H7 (cell line): Measurements from ENCODE around the gene GALNT18. TPM values are rescaled to one million over a fixed set of nuclear protein-coding genes. Genes with fewer than 3 reads are reported as not detected.
A peak's percentile ranks its signal among the peaks of the same experiment; 100 is the strongest.

ENCODE experiments used
- DNase-seq: peaks from one replicate; pipeline ENCODE4 v3.0.0; 2012
- H3K27me3 ChIP-seq: 2 replicates; pipeline ENCODE4 v1.6.0; 2011; ENCODE audit warnings: mild to moderate bottlenecking, low read length; ENCODE audit not compliant: control insufficient read depth, insufficient read depth
- H3K36me3 ChIP-seq: replicated peaks from 2 replicates; pipeline ENCODE4 v1.5.1; 2011; ENCODE audit warnings: low read length; ENCODE audit not compliant: control insufficient read depth, insufficient read depth
- H3K4me3 ChIP-seq: 2 replicates; pipeline ENCODE4 v1.5.1; 2011; ENCODE audit warnings: low read depth, mild to moderate bottlenecking, control low read depth, low read length, moderate library complexity; ENCODE audit not compliant: insufficient read depth
- total RNA-seq: library from RNA; depleted of rRNA; stranded (reverse); fragments of >200 nt; shearing (Covaris generic); gene quantifications from 2 replicates; pipeline ENCODE4 v1.2.3, GENCODE V29; 2014

The GALNT18 gene
- total RNA-seq, 1 experiment from 2014 or later: 1.9 TPM

GRCh38 chr11:11483627-11484026 is 138.2 kb downstream of the GALNT18 start:
- Histone ChIP-seq H3K27me3 (no peaks in the 10 kb centered on the region; the same call in 1 of the 2 replicates), H3K4me3 (no peak overlapping the region), H3K36me3 (no peaks in the 10 kb centered on the region)
- no peak for DNase-seq

GRCh38 chr11:11482730-11483129 is 139.1 kb downstream of the GALNT18 start:
- no peak for DNase-seq
- H3K36me3 ChIP-seq: no peaks in the 10 kb centered on the region
- no peak overlapping the region for H3K4me3 ChIP-seq
- H3K27me3 ChIP-seq: no peaks in the 10 kb centered on the region; the same call in 1 of the 2 replicates

GRCh38 chr11:11481371-11481770 is 140.4 kb downstream of the GALNT18 start:
- Histone ChIP-seq H3K27me3 (no peaks in the 10 kb centered on the region; the same call in 1 of the 2 replicates), H3K4me3 (no peak overlapping the region), H3K36me3 (no peaks in the 10 kb centered on the region)
- DNase-seq: no peak

- Histone ChIP-seq H3K27me3 (no peaks in the 10 kb centered on the region; the same call in 1 of the 2 replicates), H3K36me3 (no peaks in the 10 kb centered on the region), H3K4me3 (no peak overlapping the region)
- DNase-seq: no peak
Observed at GRCh38 chr11:11480971-11481370, 140.8 kb downstream of the GALNT18 start.

- DNase-seq: peak; percentile 79
- no peaks in the 10 kb centered on the region; the same call in 1 of the 2 replicates for H3K27me3 ChIP-seq
Observed at GRCh38 chr11:11478687-11479086, 143.1 kb downstream of the GALNT18 start.

GRCh38 chr11:11477695-11478420 is 143.9 kb downstream of the GALNT18 start:
- no peak overlapping the region for H3K4me3 ChIP-seq
- H3K27me3 ChIP-seq: no peaks in the 10 kb centered on the region; the same call in 1 of the 2 replicates
- H3K36me3 ChIP-seq: no peaks in the 10 kb centered on the region
- no peak for DNase-seq

More at GRCh38 chr11:11478687-11479086, 143.1 kb downstream of the GALNT18 start:
- Histone ChIP-seq H3K36me3 (no peaks in the 10 kb centered on the region), H3K4me3 (no peak overlapping the region)

GRCh38 chr11:11476971-11477645 is 144.7 kb downstream of the GALNT18 start:
- Histone ChIP-seq H3K27me3 (no peaks in the 10 kb centered on the region; the same call in 1 of the 2 replicates), H3K4me3 (no peak overlapping the region), H3K36me3 (no peaks in the 10 kb centered on the region)
- DNase-seq: no peak

- Histone ChIP-seq H3K27me3 (no peaks in the 10 kb centered on the region; the same call in 1 of the 2 replicates), H3K36me3 (no peaks in the 10 kb centered on the region), H3K4me3 (no peak overlapping the region)
- no peak for DNase-seq
Observed at GRCh38 chr11:11476499-11476898, 145.3 kb downstream of the GALNT18 start.

GRCh38 chr11:11472106-11472505 is 149.7 kb downstream of the GALNT18 start:
- DNase-seq: no peak
- Histone ChIP-seq H3K27me3 (no peaks in the 10 kb centered on the region), H3K36me3 (no peaks in the 10 kb centered on the region), H3K4me3 (no peak overlapping the region)

GRCh38 chr11:11471201-11471600 is 150.6 kb downstream of the GALNT18 start:
- no peak overlapping the region for H3K4me3 ChIP-seq
- H3K36me3 ChIP-seq: no peaks in the 10 kb centered on the region
- no peaks in the 10 kb centered on the region for H3K27me3 ChIP-seq
- no peak for DNase-seq

GRCh38 chr11:11468954-11469353 is 152.9 kb downstream of the GALNT18 start:
- DNase-seq: no peak
- H3K4me3 ChIP-seq: no peak overlapping the region
- H3K27me3 ChIP-seq: no peaks in the 10 kb centered on the region
- no peaks in the 10 kb centered on the region for H3K36me3 ChIP-seq

- Histone ChIP-seq H3K36me3 (no peaks in the 10 kb centered on the region), H3K27me3 (no peaks in the 10 kb centered on the region), H3K4me3 (no peak overlapping the region)
- DNase-seq: no peak
Observed at GRCh38 chr11:11467312-11467711, 154.5 kb downstream of the GALNT18 start.

GRCh38 chr11:11464555-11464954 is 157.2 kb downstream of the GALNT18 start:
- no peak for DNase-seq
- H3K4me3 ChIP-seq: no peak overlapping the region
- no peaks in the 10 kb centered on the region for H3K36me3 ChIP-seq
- H3K27me3 ChIP-seq: no peaks in the 10 kb centered on the region

GRCh38 chr11:11463405-11463804 is 158.4 kb downstream of the GALNT18 start:
- DNase-seq: no peak
- Histone ChIP-seq H3K27me3 (no peaks in the 10 kb centered on the region), H3K4me3 (no peak overlapping the region), H3K36me3 (no peaks in the 10 kb centered on the region)

- Histone ChIP-seq H3K27me3 (no peaks in the 10 kb centered on the region), H3K4me3 (no peak overlapping the region), H3K36me3 (no peaks in the 10 kb centered on the region)
- DNase-seq: no peak
Observed at GRCh38 chr11:11461473-11461872, 160.3 kb downstream of the GALNT18 start.
